Aorta (tissue), 5 donors: ENCODE data around the gene GSK3B. TPM values are rescaled to one million over a fixed set of nuclear protein-coding genes. Genes with fewer than 3 reads are reported as not detected.

Experiments
- ATAC-seq: fragments of 200-7000 bp; cut with Tn5 transposase; one replicate; pipeline ENCODE4 v1.9.1; 2022; ENCODE audit warnings: moderate library complexity; ENCODE audit not compliant: low FRiP score
- DNase-seq, 2 donors: peaks; one replicate each; pipeline ENCODE4 v3.0.0-alpha.2; 2020
- H3K27ac ChIP-seq, 2 donors: one replicate each; pipeline ENCODE4 v1.5.1; 2013; ENCODE audit warnings: low read length in 2 of 2, mild to moderate bottlenecking in 2 of 2, moderate library complexity in 2 of 2, control low read depth in 1 of 2, inconsistent platforms in 1 of 2, low read depth in 1 of 2
- H3K27me3 ChIP-seq, 2 donors: one replicate each; pipeline ENCODE4 v1.6.1; 2013; ENCODE audit warnings: control low read depth in 1 of 2, low read length in 1 of 2, mild to moderate bottlenecking in 1 of 2, moderate library complexity in 1 of 2; ENCODE audit not compliant: insufficient read depth in 2 of 2, control insufficient read depth in 1 of 2
- H3K36me3 ChIP-seq, 2 donors: one replicate each; pipeline ENCODE4 v1.6.1; 2013; ENCODE audit warnings: control low read depth in 1 of 2, low read length in 1 of 2, mild to moderate bottlenecking in 1 of 2; ENCODE audit not compliant: insufficient read depth in 2 of 2, control insufficient read depth in 1 of 2
- H3K4me1 ChIP-seq, 2 donors: one replicate each; pipeline ENCODE4 v1.6.1; 2013; ENCODE audit warnings: low read length in 2 of 2, control low read depth in 1 of 2, mild to moderate bottlenecking in 1 of 2, moderate library complexity in 1 of 2; ENCODE audit not compliant: insufficient read depth in 2 of 2, control insufficient read depth in 1 of 2
- H3K4me3 ChIP-seq, 2 donors: one replicate each; pipeline ENCODE4 v1.5.1; 2013; ENCODE audit warnings: low read length in 2 of 2, control low read depth in 1 of 2, mild to moderate bottlenecking in 1 of 2
- H3K9me3 ChIP-seq: one replicate; pipeline ENCODE4 v1.6.1; 2013; ENCODE audit warnings: mild to moderate bottlenecking, low read length; ENCODE audit not compliant: control insufficient read depth
- WGBS, 2 donors: extraction: QIAGEN DNeasy Blood & Tissue Kit; methylation state at CpG; one replicate each; pipeline ENCODE4 v1.1.7; 2013; 5-methylcytosine and 5-hydroxymethylcytosine counted together
- intact Hi-C, 2 donors: fragments of 100-400 bp; cut with DNase I; formaldehyde crosslinking; loops; one replicate each; pipeline versions ENCODE4 v1.14.2 to v1.15.0; 2022
- polyA plus RNA-seq, 2 donors: library from polyadenylated mRNA; stranded (reverse); fragments of 200-250 nt; gene quantifications; one replicate each; pipeline ENCODE4 v1.2.3, GENCODE V29; 2013
- total RNA-seq, 2 donors: library from RNA; stranded (reverse); fragmentation: NEBNext Ultra II Directional; extraction: Animal tissue kit (Norgen Biotek cat#: 25700); gene quantifications; one replicate each; pipeline ENCODE4 v1.2.1, GENCODE V29; 2021
- donor health status: healthy with polysubstance abuse.
- donor health status: Bipolar disorder and iron deficiency.
- donor health status: DM: no; HTN: no; CAD: no.
- donor health status: DM: no; HTN: no; CAD: no.
- donor health status: DM: yes; HTN: yes; CAD: no.

GSK3B gene
- total and polyA plus RNA-seq, 4 donors: 4.5 to 37.8 (median 19.9) TPM

DNA sequence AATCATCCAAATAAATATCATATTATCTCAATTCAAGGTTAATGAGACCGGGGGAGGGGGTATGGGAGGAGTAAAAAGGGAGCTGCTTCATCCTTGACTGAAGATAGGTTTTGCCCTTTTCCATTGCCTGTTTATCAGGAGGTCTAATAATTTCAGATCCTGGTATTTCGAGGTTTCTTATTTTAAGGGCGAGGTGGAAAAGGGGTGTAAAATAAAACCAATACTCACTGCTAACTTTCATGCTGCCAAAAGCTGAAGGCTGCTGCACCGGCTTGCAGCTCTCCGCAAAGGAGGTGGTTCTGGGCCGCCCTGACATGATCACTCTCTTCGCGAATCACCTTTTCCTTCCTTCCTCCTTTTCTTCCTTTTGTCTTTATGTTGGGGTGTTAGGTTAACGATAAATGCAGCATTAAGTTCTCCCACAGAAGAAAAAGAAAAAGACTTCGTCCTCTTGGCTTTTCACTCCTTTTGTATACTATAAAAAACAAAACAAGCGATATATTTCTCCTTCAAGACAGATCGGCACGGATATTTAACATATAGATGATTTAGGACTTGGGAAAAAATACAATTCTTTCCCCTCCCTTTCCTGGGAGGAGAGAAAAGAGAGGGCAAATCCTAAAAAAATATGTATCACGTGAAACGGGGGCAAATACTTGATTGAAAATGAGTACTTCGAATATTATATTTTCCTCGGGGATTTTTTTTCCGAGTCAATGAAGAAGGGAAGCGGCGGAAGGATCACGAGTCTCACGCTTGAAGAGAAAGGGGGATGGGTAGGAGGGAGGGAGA lies 932 bp downstream of the GSK3B start:
- Histone ChIP-seq H3K27ac (peak overlapping the region; percentile 93 to 96), H3K27me3 (no peaks in the 10 kb centered on the region), H3K36me3 (no peaks in the 10 kb centered on the region), H3K4me3 (peak overlapping the region; percentile 91 to 92), H3K9me3 (no peaks in the 10 kb centered on the region), H3K4me1 (no peaks in the 10 kb centered on the region)
- WGBS, 2 donors: 0% methylated on average over 22 of the region's 22 CpGs
- ATAC-seq: no peak
- intact Hi-C loops: loop anchor here (5.0 to 10.0 kb wide), 5 partner anchors 79 to 341 kb away; partner anchors contain the start of gene LRRC58 (in 1 of the 2)
- no peak for DNase-seq

DNA sequence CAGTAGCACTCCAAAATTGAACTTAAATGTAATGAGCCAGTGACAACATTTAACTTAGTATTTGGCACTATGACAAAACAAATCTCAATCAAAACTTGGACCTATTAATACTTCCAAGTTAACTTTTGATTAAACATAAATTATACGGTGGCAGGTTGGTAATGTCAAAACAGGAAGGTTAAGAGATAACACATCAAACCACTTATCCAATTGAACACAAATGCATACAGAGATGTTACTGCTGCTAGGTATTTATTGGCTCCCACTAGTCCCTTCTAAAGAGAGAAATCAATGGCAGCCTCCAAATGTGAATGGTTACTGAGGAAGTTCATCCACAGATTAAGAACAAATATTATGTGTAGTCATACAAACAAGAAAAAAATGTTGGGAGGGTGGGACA lies 1.8 kb downstream of the GSK3B start:
- Histone ChIP-seq H3K27me3 (no peaks in the 10 kb centered on the region), H3K36me3 (no peaks in the 10 kb centered on the region), H3K4me1 (no peaks in the 10 kb centered on the region), H3K4me3 (peak overlapping the region; percentile 91 to 92), H3K9me3 (no peaks in the 10 kb centered on the region), H3K27ac (no peak overlapping the region)
- DNase-seq (no peak), ATAC-seq (no peak)
- intact Hi-C loops: loop anchor here (5.0 to 10.0 kb wide), 5 partner anchors 80 to 342 kb away; partner anchors contain the start of gene LRRC58 (in 1 of the 2)
- WGBS, 2 donors: 0% methylated on average over 1 of the region's 1 CpG

DNA sequence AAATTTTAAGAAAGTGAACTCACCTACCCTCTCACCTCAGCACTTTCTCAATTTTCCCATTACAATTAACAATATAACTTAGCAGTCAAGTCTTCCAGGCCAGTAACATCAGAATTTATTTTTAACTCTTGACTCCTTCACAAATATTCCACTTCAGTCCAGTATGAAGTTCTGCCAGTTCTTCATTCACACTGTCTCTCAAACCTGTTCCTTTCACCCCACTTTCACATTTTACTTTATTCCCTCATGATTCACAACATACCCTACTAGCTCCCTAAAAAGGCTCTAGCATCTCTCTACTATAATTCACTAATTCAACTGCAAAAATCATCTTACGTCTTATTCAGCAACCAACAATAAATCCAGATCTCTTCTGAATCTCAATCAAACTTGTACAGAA lies 3.8 kb downstream of the GSK3B start:
- no peaks in the 10 kb centered on the region for H3K36me3 ChIP-seq
- H3K9me3 ChIP-seq: no peaks in the 10 kb centered on the region
- intact Hi-C loops: loop anchor here (5.0 to 10.0 kb wide), 5 partner anchors 82 to 344 kb away; partner anchors contain the start of gene LRRC58 (in 1 of the 2)
- DNase-seq: no peak
- H3K27me3 ChIP-seq: no peaks in the 10 kb centered on the region
- no peak for ATAC-seq
- no peak overlapping the region for H3K27ac ChIP-seq
- H3K4me3 ChIP-seq: peak overlapping the region; percentile 21 to 28
- WGBS, 2 donors: 23 to 53% methylated on average over 1 of the region's 1 CpG
- no peaks in the 10 kb centered on the region for H3K4me1 ChIP-seq

DNA sequence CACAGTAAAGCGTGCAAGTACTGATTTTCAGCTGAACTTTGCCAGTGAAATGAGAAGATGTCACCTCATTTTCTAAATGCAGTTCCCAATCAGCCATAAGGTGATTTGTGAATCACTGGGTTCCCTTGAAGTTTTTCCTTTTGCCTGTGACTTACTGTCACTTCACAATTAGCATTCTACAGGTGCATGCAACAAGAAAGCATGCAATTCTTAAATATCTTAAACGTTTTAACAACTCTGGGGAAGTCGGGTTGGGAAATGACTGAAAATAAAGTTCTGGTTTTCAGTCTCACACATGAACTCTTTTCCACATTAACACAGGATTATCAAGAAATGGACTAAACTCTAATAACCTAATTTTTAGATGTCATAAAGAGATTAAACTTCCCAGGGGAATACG lies 5.2 kb downstream of the GSK3B start:
- WGBS, 2 donors: 69 to 72% methylated on average over 4 of the region's 4 CpGs
- ATAC-seq: no peak
- Histone ChIP-seq H3K27ac (no peak overlapping the region), H3K27me3 (no peaks in the 10 kb centered on the region), H3K4me1 (no peaks in the 10 kb centered on the region), H3K9me3 (no peaks in the 10 kb centered on the region), H3K36me3 (no peaks in the 10 kb centered on the region), H3K4me3 (no peak overlapping the region)
- DNase-seq: no peak
- intact Hi-C loops: no loop called here

DNA sequence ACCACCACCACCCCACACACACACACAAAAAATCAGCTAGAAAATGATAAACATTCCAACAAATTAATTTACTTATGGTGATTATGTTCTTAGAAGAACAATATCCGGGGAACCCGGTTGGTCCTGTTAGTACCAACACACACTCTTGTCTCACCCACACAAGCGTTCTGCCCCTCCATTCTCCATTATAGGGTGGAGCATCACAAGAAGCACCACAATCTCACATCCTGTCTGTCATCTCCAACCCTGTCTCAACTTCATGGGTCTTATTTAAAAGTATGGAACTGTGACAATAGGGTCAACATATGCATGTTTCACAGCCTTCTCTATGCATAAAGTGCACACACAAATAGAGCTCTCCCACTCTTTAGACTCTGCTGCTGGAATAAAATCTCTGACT lies 5.6 kb downstream of the GSK3B start:
- 90 to 95% methylated on average over 3 of the region's 3 CpGs for WGBS, 2 donors
- H3K4me1 ChIP-seq: no peaks in the 10 kb centered on the region
- H3K36me3 ChIP-seq: no peaks in the 10 kb centered on the region
- intact Hi-C loops: no loop called here
- H3K9me3 ChIP-seq: no peaks in the 10 kb centered on the region
- no peak overlapping the region for H3K27ac ChIP-seq
- no peaks in the 10 kb centered on the region for H3K27me3 ChIP-seq
- no peak for DNase-seq
- H3K4me3 ChIP-seq: no peak overlapping the region
- ATAC-seq: no peak

DNA sequence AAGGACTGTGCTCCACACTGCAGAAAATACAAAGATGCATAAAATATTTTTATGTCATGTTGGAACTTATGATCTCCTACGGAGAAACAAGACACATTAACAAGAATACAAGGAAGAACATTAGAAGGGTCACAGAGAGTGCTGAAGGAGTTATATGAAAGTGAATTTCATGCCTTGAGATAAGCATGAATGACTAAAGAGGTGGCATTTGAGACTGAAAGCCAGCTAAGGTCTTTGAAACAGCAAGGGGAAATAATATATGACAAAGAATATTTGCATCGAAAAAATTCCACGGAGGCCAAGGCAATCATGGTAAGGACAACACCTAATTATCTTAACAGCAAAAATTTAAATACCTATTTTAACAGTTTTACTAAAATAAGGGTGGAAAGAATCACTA lies 12.5 kb downstream of the GSK3B start:
- Histone ChIP-seq H3K9me3 (no peaks in the 10 kb centered on the region), H3K4me1 (no peaks in the 10 kb centered on the region), H3K27ac (no peak overlapping the region), H3K4me3 (no peak overlapping the region), H3K27me3 (no peaks in the 10 kb centered on the region), H3K36me3 (no peaks in the 10 kb centered on the region)
- intact Hi-C loops: no loop called here
- ATAC-seq (no peak), DNase-seq (no peak)
- 78 to 84% methylated on average over 3 of the region's 3 CpGs for WGBS, 2 donors

DNA sequence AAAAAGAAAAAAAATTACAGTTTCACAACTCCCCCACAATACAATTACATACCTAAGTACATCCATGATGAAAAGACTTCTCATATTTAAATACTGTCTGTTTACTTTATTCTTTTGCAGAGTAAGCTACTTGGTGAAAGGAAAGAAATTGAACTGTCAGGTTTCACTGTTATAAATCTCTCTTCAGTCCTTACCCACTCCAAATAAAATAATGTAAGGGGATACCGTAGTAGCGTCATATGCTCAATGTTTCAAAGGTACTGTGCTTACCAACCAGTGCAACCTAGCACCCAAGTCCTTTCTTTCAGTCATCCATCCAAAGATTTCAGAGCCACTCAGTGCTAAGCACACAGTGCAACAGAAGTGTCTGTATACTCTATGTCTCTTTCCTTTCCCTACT lies 13.4 kb downstream of the GSK3B start:
- no peaks in the 10 kb centered on the region for H3K4me1 ChIP-seq
- intact Hi-C loops: no loop called here

DNA sequence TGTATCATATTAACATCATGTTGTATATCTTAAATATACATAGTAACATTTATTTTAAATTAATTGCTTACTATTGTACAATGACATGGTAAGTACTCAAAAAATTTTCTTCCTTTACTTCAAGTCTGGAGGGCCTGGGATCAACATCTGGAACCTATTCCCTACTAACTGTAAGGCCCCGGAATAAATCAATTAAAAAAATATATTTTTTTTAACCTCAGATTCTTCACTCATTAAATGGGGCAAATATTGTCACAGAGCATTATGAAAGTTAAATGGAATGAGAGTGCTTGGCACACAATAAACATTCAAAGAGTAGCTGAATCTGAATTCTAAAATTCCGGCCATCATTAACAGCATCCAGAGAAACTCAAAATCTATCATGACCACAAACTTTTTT lies 16.5 kb downstream of the GSK3B start:
- Histone ChIP-seq H3K27me3 (no peaks in the 10 kb centered on the region), H3K27ac (no peak overlapping the region), H3K9me3 (no peaks in the 10 kb centered on the region), H3K4me3 (no peak overlapping the region), H3K4me1 (no peaks in the 10 kb centered on the region), H3K36me3 (no peaks in the 10 kb centered on the region)
- DNase-seq (no peak), ATAC-seq (no peak)
- 8 to 10% methylated on average over 2 of the region's 2 CpGs for WGBS, 2 donors
- intact Hi-C loops: no loop called here

More for the DNA sequence above, 13.4 kb downstream of the GSK3B start:
- Histone ChIP-seq H3K36me3 (no peaks in the 10 kb centered on the region), H3K4me3 (no peak overlapping the region), H3K9me3 (no peaks in the 10 kb centered on the region), H3K27ac (no peak overlapping the region), H3K27me3 (no peaks in the 10 kb centered on the region)
- no peak for DNase-seq
- 57 to 78% methylated on average over 2 of the region's 2 CpGs for WGBS, 2 donors
- no peak for ATAC-seq

DNA sequence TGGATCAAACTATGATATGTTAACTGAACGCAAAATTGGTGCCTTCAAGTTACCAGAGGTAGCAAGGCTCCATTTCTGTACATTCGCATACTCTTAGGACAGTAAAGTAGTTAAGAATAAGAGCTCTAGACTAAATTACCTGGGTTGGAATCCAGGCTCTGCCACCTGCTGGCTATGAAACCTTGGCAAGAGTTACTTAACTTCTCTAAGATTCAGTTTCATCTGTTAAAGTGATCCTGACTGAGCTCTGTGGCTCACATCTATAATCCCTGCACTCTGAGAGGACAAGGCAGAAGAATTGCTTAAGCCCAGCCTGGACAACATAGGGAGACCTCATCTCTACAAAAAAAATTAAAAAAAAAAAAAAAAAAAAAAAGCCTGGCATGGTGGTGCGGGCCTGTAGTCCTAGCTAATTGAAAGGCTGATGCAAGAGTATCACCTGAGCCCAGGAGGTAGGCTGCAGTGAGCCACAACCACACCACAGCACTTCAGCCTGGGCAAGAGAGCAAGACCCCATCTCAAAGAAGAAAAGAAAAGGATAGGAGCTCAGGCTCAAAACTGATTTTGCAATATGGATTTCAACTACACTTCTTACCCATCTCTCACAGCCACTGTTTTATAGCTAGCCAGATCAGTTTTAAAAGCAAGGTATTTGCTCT lies 21.3 kb downstream of the GSK3B start:
- H3K36me3 ChIP-seq: no peaks in the 10 kb centered on the region
- no peak overlapping the region for H3K4me3 ChIP-seq
- H3K4me1 ChIP-seq: no peaks in the 10 kb centered on the region
- intact Hi-C loops: no loop called here
- no peak for ATAC-seq
- DNase-seq: no peak
- no peaks in the 10 kb centered on the region for H3K9me3 ChIP-seq
- WGBS, 2 donors: 87 to 94% methylated on average over 3 of the region's 3 CpGs
- no peak overlapping the region for H3K27ac ChIP-seq
- no peaks in the 10 kb centered on the region for H3K27me3 ChIP-seq
